Stimulated activated CD8-positive, alpha-beta memory T cell treated with anti-CD3 and anti-CD28 coated beads, Interleukin-12 subunit alpha, Interleukin-12 subunit beta, amount 100 ng/mL, for 4 hours (primary cell): Measurements from ENCODE around the gene TBC1D1.

Experiments used
- DNase-seq: peaks from one replicate; pipeline ENCODE4 v3.0.0-alpha.2; 2020; ENCODE audit warnings: low read depth

The TBC1D1 gene

GRCh38 chr4:38152721-38153386 is 262.0 kb downstream of the TBC1D1 start:
- no peak for DNase-seq

DNA sequence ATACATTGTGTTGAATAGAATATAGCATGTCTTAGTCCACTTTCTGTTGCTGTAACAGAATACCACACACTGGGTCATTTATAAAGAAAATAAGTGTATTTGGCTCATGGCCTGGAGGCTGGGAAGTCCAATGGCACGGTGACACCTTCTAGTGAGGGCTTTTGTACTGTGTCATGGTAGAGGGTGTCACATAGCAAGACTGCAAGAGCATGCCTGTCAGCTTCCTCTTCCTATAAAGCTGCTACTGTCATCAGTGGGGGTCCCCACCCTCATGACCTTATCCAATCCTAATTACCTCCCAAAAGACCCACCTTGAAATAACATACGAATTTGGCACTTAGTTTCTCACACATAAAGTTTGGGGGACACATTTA is 262.5 kb downstream of the TBC1D1 start:
- DNase-seq: no peak

- no peak for DNase-seq
Measured at GRCh38 chr4:38154252-38154651, 263.4 kb downstream of the TBC1D1 start.

DNA sequence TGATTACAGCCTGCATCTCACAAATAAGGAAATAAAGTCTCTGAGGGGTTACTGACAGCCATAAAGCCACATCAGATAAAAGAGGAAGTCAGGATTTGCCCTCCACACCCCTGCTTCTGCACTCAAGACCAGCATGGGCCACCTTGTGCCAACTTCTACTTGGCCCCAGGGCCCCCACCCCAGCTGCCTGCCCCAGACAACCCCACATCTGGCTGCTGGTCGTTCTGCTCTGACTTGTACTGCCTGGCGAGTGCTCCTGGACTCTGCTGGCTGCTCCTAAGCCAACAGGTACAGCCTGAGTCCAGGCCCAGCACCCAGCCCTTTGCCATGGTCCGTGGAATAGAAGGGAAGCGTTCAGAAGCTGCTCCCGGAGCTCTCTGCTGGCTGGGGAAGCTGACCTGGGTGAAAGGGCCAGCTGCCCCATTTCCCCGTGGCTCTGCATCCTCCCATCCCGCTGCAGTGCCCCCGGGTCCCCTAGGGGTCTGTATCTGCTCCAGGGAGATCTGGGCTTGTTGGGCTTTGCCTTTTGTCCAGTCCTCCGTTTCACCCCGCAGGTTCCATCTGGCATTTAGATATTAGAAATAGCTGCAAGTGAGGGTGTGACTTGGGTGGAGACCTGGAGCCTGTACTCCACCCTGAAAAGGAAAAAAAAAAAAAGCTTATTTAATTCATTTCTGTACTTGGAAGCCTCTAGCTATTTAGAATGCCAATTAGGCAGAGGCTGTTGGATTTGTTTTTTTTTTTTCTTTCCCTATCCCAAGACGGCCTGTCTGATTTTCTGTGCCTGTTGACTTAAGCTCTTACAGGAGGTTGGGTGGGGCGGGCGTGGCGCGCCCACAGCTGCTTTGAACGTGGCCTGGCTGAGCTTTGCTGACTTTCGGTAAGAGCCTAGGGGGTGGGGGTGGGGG is 264.1 kb downstream of the TBC1D1 start:
- DNase-seq: no peak

- DNase-seq: no peak
Measured at GRCh38 chr4:38155589-38156294, 264.9 kb downstream of the TBC1D1 start.

DNA sequence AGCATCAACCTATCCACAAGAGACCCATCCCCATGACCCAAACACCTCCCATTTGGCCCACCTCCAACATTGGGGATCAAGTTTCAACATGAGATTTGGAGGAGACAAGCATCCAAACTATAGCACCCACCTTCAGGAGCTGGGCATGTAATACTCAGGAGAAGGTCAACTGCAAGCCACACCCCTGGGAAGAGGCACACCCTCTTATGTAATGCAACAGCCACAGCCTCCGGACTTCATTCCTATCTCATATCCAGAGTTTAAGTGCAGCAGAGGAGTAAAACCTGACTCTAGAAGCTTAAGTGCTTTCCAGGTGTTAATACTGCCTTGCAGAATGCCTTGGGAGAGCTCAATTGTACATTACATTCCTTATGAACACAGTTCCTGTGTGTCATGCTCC is 266.7 kb downstream of the TBC1D1 start:
- DNase-seq: no peak

- DNase-seq: no peak
Measured at GRCh38 chr4:38160487-38161207, 269.8 kb downstream of the TBC1D1 start.

DNA sequence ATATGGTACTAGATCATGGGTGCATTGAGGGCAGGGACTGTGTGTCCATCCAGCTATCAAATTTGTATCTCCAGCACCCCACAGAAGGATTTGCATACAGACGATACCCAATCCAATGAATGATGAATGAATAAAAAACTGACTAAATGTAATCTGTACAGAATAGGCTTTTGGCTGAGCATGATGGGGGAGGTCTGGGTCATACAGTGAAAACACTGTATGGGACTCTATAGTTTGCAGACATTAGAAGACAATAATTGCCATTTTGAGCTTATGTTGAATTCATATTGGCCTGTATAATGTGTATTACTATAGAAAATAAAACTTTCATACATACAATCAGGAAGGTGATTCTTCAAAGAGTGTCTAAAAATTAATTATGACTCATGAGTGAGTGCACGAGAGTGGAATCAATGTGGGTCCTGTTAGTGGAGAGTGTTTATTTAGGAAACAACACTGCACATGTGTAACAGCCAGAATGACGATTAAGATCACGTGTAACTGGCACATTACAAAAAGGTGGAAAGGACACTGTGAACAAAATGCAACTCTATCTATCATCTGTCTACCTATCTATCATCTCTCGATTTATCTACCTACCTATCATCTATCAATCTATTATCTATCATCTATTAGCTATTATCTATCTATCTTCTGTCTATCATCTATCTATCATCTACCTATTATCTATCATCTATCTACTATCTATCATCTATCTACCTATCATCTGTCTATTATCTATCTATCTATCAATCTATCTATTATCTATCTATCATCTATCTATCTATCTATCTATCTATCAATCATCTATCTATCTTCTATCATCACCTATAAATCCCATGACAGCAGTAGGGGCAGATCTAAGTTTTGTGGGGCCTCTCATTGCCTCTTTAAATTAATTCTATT is 270.6 kb downstream of the TBC1D1 start:
- no peak for DNase-seq

DNA sequence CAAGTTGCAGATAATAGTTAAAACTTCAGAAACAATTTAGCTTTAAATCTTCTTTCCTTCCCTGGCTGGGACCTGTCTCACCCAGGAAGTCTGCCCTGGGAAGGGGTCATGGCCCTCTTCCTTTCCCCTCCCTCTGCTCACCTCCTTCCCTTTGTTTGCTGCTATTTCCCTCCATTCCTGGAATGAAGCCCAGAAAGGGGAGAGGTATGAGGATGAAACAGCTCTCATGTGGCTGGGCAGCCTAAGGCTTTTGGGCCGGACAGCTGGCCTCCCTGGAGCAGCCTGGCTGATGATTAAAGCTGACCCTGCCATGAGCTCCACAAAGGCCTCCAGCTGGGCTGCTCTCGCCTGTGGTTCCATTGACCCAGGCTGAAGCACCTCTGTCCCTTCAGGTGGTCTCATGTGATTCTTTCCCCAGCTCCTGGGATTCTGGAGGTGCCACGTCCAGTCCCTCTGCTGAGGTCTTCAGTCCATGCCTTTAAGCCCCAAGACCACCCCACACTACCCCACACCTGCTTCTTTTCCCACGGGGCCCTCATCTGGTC is 271.4 kb downstream of the TBC1D1 start:
- DNase-seq: no peak

GRCh38 chr4:38163216-38164006 is 272.5 kb downstream of the TBC1D1 start:
- no peak for DNase-seq

DNA sequence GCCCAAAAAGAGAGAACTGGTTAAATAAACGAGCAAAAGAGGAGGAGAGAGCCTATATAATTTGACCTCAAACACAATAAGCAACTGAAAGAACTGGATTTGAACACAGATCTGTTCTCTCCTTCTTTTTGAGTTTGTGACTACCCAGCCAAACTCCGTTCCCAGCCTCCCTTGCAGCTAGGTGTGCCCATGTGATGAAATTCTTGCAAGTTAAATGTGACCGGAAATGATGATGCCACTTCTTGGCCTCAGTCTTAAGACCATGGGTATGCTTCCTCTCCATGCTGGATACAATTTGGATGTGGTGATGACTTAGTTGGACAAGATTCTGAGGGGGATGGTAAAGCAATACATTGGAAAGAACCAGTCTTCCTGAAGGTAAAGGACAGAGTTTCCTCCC is 273.5 kb downstream of the TBC1D1 start:
- DNase-seq: no peak

DNA sequence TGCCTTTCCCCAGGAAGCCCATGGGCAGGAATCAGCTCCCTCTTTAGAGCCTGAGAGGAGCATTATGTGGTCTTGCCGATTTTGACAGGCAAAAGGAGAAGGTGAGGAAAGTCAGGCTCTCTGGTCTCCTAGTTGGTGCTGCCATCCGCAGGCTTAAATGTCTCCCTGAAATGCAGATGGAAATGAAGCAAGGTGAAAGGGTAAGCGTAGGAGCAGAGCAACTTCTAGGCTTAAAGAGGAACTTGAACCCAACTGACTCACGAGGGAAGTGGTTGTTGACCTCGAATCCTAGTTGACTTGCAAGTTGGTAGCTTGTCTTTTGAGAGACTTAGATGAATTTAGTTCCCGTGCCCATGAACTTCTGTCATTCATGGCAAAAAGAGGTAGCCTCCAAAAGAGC is 275.2 kb downstream of the TBC1D1 start:
- no peak for DNase-seq

- DNase-seq: no peak
Measured at GRCh38 chr4:38166768-38167167, 275.9 kb downstream of the TBC1D1 start.

- DNase-seq: no peak
Measured at GRCh38 chr4:38167973-38168372, 277.1 kb downstream of the TBC1D1 start.

GRCh38 chr4:38169524-38169923 is 278.6 kb downstream of the TBC1D1 start:
- DNase-seq: no peak

DNA sequence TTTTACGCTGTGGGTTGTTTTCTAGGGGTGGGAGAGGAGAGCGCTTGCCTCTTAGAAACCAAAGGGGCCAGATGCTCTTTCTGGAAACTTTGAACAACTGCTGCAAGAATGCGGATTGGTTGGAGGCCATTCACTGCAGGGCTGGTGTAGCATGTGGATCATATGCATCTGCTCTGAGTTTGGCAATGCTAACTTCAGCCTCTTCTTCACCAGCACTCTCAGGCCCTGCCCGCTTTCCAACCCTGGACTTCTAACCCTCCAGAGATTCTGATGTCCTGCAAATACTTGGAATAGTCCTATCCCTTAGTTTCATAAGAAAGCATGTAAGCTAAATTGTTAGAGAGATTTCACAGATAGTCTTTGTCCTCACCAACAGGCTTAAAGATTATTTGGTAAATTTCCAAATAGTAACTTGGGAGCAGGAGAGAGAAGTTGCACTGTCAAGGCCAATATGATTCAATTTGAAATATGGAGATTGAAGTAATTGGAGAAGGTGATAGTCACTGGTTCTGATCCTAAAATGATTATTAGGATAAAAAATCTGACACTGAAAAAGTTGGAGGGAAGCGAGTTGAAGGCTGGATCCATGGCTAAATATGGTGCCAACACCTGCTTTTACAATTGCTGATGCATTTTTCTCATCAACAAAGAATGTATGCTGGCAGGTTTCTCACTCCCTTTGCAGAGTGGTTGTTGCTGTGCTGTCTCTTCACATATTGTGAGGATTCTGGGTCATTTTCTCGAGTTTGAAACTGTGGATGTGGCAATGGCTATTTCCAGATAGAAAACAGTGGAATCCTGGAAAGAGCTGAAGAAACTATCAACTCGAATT is 279.7 kb downstream of the TBC1D1 start:
- DNase-seq: no peak

DNA sequence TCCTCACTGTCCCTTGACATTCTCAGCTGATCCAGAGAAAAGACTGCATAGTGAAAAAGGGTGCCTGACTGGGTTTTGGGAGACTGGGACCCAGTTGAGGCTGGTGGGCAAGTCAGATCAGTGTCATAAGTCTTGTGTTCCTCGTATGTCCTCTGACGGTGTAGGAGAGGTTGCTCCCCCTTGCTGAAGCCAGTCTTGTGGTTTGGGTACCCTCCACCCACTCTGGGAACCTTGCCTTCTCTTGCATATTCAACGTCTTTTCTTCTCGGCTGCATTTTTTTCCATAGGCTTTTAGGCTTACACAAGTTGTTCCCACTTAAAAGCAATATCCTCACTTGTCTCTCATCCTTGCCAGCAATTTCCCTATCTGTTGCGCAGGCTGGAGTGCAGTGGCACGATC is 281.2 kb downstream of the TBC1D1 start:
- no peak for DNase-seq

- DNase-seq: no peak
Measured at GRCh38 chr4:38173935-38174518, 283.1 kb downstream of the TBC1D1 start.

GRCh38 chr4:38174801-38175200 is 283.9 kb downstream of the TBC1D1 start:
- no peak for DNase-seq
